H1 (cell line): Measurements from ENCODE around the gene ALDH7A1. TPM values are rescaled to one million over a fixed set of nuclear protein-coding genes. Genes with fewer than 3 reads are reported as not detected.

Experiments used
- CTCF ChIA-PET: fragments of 300-600 bp; sonication (Branson Sonifier 250); formaldehyde crosslinking; loops from one replicate; lab custom pipeline; 2021; ENCODE audit not compliant: partially characterized antibody; lab: Charles Lee
- POLR2A ChIA-PET: fragments of 300-600 bp; sonication (Branson Sonifier 250); formaldehyde crosslinking; loops from one replicate; lab custom pipeline; 2021; ENCODE audit warnings: inconsistent platforms; ENCODE audit not compliant: partially characterized antibody; lab: Charles Lee
- DNase-seq, 2 experiments: peaks; one replicate each; pipeline versions ENCODE4 v3.0.0 to v3.0.0-alpha.2; 2010 to 2022; ENCODE audit warnings: low spot score in 2 of 2, low read depth in 1 of 2, mixed read lengths in 1 of 2
- FAIRE-seq: peaks from 2 replicates; lab custom pipeline; 2011; peaks lifted over from hg19 to GRCh38; lab: Jason Lieb, UNC
- H2AFZ ChIP-seq: 2 replicates; pipeline ENCODE4 v1.8.1; 2012; ENCODE audit warnings: low read length, inconsistent platforms
- H2AK5ac ChIP-seq: 2 replicates; pipeline ENCODE4 v1.6.1; 2013; ENCODE audit warnings: low read depth, low read length
- H2BK120ac ChIP-seq: replicated peaks from 2 replicates; pipeline ENCODE3; 2013; ENCODE audit warnings: low read depth, low read length, inconsistent platforms
- H2BK12ac ChIP-seq: 2 replicates; pipeline ENCODE4 v1.6.1; 2013; ENCODE audit warnings: low read depth, low read length
- H2BK15ac ChIP-seq: 2 replicates; pipeline ENCODE4 v1.6.1; 2013; ENCODE audit warnings: low read length
- H2BK20ac ChIP-seq: 2 replicates; pipeline ENCODE4 v1.6.1; 2013; ENCODE audit warnings: low read length
- H2BK5ac ChIP-seq: 2 replicates; pipeline ENCODE4 v1.6.1; 2013; ENCODE audit warnings: low read depth, low read length
- H3K14ac ChIP-seq: 2 replicates; pipeline ENCODE4 v1.6.1; 2013; ENCODE audit warnings: inconsistent platforms; ENCODE audit not compliant: insufficient read length
- H3K18ac ChIP-seq: 2 replicates; pipeline ENCODE4 v1.6.1; 2013; ENCODE audit warnings: low read length; ENCODE audit errors: extremely low read depth
- H3K23ac ChIP-seq: 2 replicates; pipeline ENCODE4 v1.6.1; 2013; ENCODE audit warnings: inconsistent platforms; ENCODE audit not compliant: insufficient read length
- H3K23me2 ChIP-seq: 2 replicates; pipeline ENCODE4 v1.6.1; 2013; ENCODE audit warnings: low read depth, low read length
- H3K27ac ChIP-seq: 2 replicates; pipeline ENCODE4 v1.6.1; 2011; ENCODE audit warnings: low read depth, low read length, inconsistent platforms
- H3K27me3 ChIP-seq, 4 experiments: replicated peaks in 1 of 4; 1 replicate in 1 of 4; 2 replicates in 3 of 4; pipeline versions ENCODE4 v1.6.1 to v1.8.1; 2011 to 2013; ENCODE audit warnings: low read length in 3 of 4, mild to moderate bottlenecking in 3 of 4, inconsistent platforms in 2 of 4, mixed read lengths in 2 of 4, moderate library complexity in 1 of 4; ENCODE audit not compliant: control insufficient read depth in 3 of 4, insufficient read depth in 3 of 4; ENCODE audit errors: extremely low read depth in 1 of 4
- H3K36me3 ChIP-seq, 4 experiments: 2 replicates each; pipeline versions ENCODE4 v1.6.1 to v1.8.1; 2011 to 2013; ENCODE audit warnings: mild to moderate bottlenecking in 4 of 4, low read length in 3 of 4, moderate library complexity in 2 of 4, control low read depth in 1 of 4, inconsistent platforms in 1 of 4; ENCODE audit not compliant: insufficient read depth in 4 of 4, control insufficient read depth in 2 of 4
- H3K4ac ChIP-seq: replicated peaks from 2 replicates; pipeline ENCODE3; 2013; ENCODE audit warnings: low read length, low read depth, mixed read lengths, inconsistent platforms; ENCODE audit not compliant: insufficient read length
- H3K4me1 ChIP-seq, 4 experiments: replicated peaks in 1 of 4; 1 replicate in 1 of 4; 2 replicates in 3 of 4; pipeline versions ENCODE4 v1.6.1 to v1.8.1; 2011 to 2013; ENCODE audit warnings: low read length in 3 of 4, inconsistent platforms in 2 of 4, mixed read lengths in 1 of 4; ENCODE audit not compliant: insufficient read depth in 4 of 4, control insufficient read depth in 3 of 4
- H3K4me2 ChIP-seq, 2 experiments: 2 replicates each; pipeline versions ENCODE4 v1.6.1 to v1.8.1; 2011 to 2013; ENCODE audit warnings: low read depth in 2 of 2, low read length in 2 of 2, control low read depth in 1 of 2, inconsistent platforms in 1 of 2, mild to moderate bottlenecking in 1 of 2; ENCODE audit not compliant: insufficient read depth in 1 of 2
- H3K4me3 ChIP-seq, 4 experiments: fragments of 200-600, 300-600 bp in 1 of 4; sonication (generic), shearing (Covaris generic), sonication (Bioruptor Twin) in 1 of 4; 2 replicates each; pipeline versions ENCODE4 v1.5.1 to v1.8.1; 2011 to 2016; ENCODE audit warnings: low read length in 4 of 4, low read depth in 3 of 4, control low read depth in 2 of 4, inconsistent platforms in 2 of 4, mild to moderate bottlenecking in 2 of 4, mixed read lengths in 1 of 4, moderate library complexity in 1 of 4; ENCODE audit not compliant: insufficient read depth in 2 of 4; ENCODE audit errors: extremely low read depth in 1 of 4
- H3K56ac ChIP-seq: replicated peaks from 2 replicates; pipeline ENCODE3; 2013; ENCODE audit warnings: low read depth, mild to moderate bottlenecking, mixed read lengths, low read length, inconsistent platforms; ENCODE audit not compliant: insufficient read length
- H3K79me1 ChIP-seq: 2 replicates; pipeline ENCODE4 v1.6.1; 2013; ENCODE audit warnings: low read depth, low read length, control low read depth
- H3K79me2 ChIP-seq, 2 experiments: 2 replicates each; pipeline versions ENCODE4 v1.6.1 to v1.8.1; 2012 to 2013; ENCODE audit warnings: low read length in 2 of 2, mild to moderate bottlenecking in 2 of 2, inconsistent platforms in 1 of 2; ENCODE audit not compliant: insufficient read depth in 2 of 2, control insufficient read depth in 1 of 2
- H3K9ac ChIP-seq, 4 experiments: replicated peaks in 1 of 4; 1 replicate in 1 of 4; 2 replicates in 3 of 4; pipeline versions ENCODE4 v1.6.1 to v1.8.1; 2011 to 2013; ENCODE audit warnings: low read depth in 3 of 4, low read length in 3 of 4, control low read depth in 2 of 4, mild to moderate bottlenecking in 2 of 4, moderate library complexity in 2 of 4, inconsistent platforms in 1 of 4; ENCODE audit errors: extremely low read depth in 1 of 4
- H3K9me3 ChIP-seq, 2 experiments: 2 replicates each; pipeline versions ENCODE4 v1.6.1 to v1.8.1; 2012 to 2013; ENCODE audit warnings: mild to moderate bottlenecking in 2 of 2, moderate library complexity in 2 of 2, control low read depth in 1 of 2, inconsistent platforms in 1 of 2, low read depth in 1 of 2, low read length in 1 of 2, mixed read lengths in 1 of 2; ENCODE audit not compliant: insufficient read depth in 2 of 2
- H4K20me1 ChIP-seq, 2 experiments: replicated peaks in 1 of 2; 2 replicates each; pipeline versions ENCODE3 to v1.8.1; 2011 to 2013; ENCODE audit warnings: inconsistent platforms in 2 of 2, low read length in 2 of 2, mild to moderate bottlenecking in 1 of 2; ENCODE audit not compliant: insufficient read depth in 2 of 2, control insufficient read depth in 1 of 2
- H4K5ac ChIP-seq: 2 replicates; pipeline ENCODE4 v1.6.1; 2013; ENCODE audit warnings: low read length, low read depth, mixed read lengths, inconsistent platforms; ENCODE audit not compliant: insufficient read length
- H4K8ac ChIP-seq: 2 replicates; pipeline ENCODE4 v1.8.0; 2013; ENCODE audit warnings: mild to moderate bottlenecking, moderate library complexity, low read length, inconsistent platforms; ENCODE audit not compliant: insufficient read depth; ENCODE audit errors: extremely low read depth
- H4K91ac ChIP-seq: replicated peaks from 2 replicates; pipeline ENCODE3; 2013; ENCODE audit warnings: low read length, mixed read lengths, inconsistent platforms; ENCODE audit not compliant: insufficient read length
- BCL11A ChIP-seq, 2 experiments: IDR thresholded peaks; one replicate each; pipeline ENCODE4 v1.6.1; 2011; ENCODE audit warnings: low read depth in 2 of 2, low read length in 2 of 2, mild to moderate bottlenecking in 2 of 2
- CTCF ChIP-seq, 3 experiments: IDR thresholded peaks; 1 replicate in 2 of 3; 2 replicates in 1 of 3; pipeline versions ENCODE4 v1.5.1 to v1.6.1; 2011; ENCODE audit warnings: low read length in 3 of 3, mild to moderate bottlenecking in 3 of 3, inconsistent platforms in 2 of 3, low read depth in 1 of 3, moderate library complexity in 1 of 3; ENCODE audit not compliant: insufficient read depth in 1 of 3; ENCODE audit errors: control extremely low read depth in 1 of 3
- EZH2 ChIP-seq: fragments of 200-600 bp; sonication (generic); IDR thresholded peaks from 2 replicates; pipeline ENCODE4 v1.7.1; 2012; ENCODE audit warnings: low read depth, mild to moderate bottlenecking, moderate library complexity, low read length, inconsistent platforms; ENCODE audit not compliant: severe bottlenecking
- RAD21 ChIP-seq, 2 experiments: IDR thresholded peaks in 1 of 2; conservative IDR thresholded peaks in 1 of 2; 2 replicates each; pipeline ENCODE4 v1.6.1; 2011; ENCODE audit warnings: low read depth in 2 of 2, low read length in 2 of 2, improper control_type of control experiment in 1 of 2, inconsistent platforms in 1 of 2, mild to moderate bottlenecking in 1 of 2, moderate library complexity in 1 of 2
- SIN3A ChIP-seq, 2 experiments: IDR thresholded peaks in 1 of 2; conservative IDR thresholded peaks in 1 of 2; 2 replicates each; pipeline ENCODE4 v1.6.1; 2011 to 2012; ENCODE audit warnings: low read length in 2 of 2, improper control_type of control experiment in 1 of 2, low read depth in 1 of 2, mild to moderate bottlenecking in 1 of 2
- SP1 ChIP-seq: IDR thresholded peaks from 2 replicates; pipeline ENCODE4 v1.6.1; 2011; ENCODE audit warnings: low read depth, low read length
- WGBS, 2 experiments: shearing (Covaris generic) in 1 of 2; methylation state at CpG; one replicate each; pipeline versions ENCODE4 v1.1.6 to v1.1.7; 2013 to 2015; ENCODE audit warnings: low lambda C conversion rate in 2 of 2, mixed read lengths in 2 of 2, inconsistent platforms in 1 of 2, low coverage in 1 of 2, missing lambda C conversion rate in 1 of 2; ENCODE audit not compliant: insufficient replicate concordance in 2 of 2, insufficient coverage in 1 of 2, insufficient read length in 1 of 2; ENCODE audit errors: extremely low coverage in 1 of 2, missing lambda C conversion rate in 1 of 2; 5-methylcytosine and 5-hydroxymethylcytosine counted together
- polyA plus RNA-seq, 7 experiments: library from polyadenylated mRNA; depleted of rRNA in 3 of 7; stranded (reverse) in 5 of 7; unstranded in 2 of 7; fragments of >200 nt in 5 of 7; fragments of 200-250 nt in 2 of 7; gene quantifications; 1 replicate in 5 of 7; 2 replicates in 1 of 7; 4 replicates in 1 of 7; pipeline versions ENCODE4 v1.2.1 to v1.2.3, GENCODE V29; 2011 to 2013; ENCODE audit warnings: missing spikeins in 2 of 7, mixed read lengths in 2 of 7
- total RNA-seq: library from RNA; stranded (reverse); fragmentation: NEBNext Ultra II Directional; extraction: Animal tissue kit (Norgen Biotek cat#: 25700); gene quantifications from 2 replicates; pipeline ENCODE4 v1.2.1, GENCODE V29; 2021
- TF ChIP-seq, protein P1 (sequence below): IDR thresholded peaks from 2 replicates; pipeline ENCODE4 v1.6.1; 2011; ENCODE audit warnings: low read depth, mild to moderate bottlenecking, low read length; ENCODE audit not compliant: insufficient read depth
- TF ChIP-seq, protein P2 (sequence below): IDR thresholded peaks from 2 replicates; pipeline ENCODE4 v1.6.1; 2012; ENCODE audit warnings: inconsistent platforms

The ALDH7A1 gene
- total and polyA plus RNA-seq, 2 of the 8 experiments (the other 6 are each of a cell fraction or from before 2014, with no cell fraction given): 99.6 to 225 TPM

DNA sequence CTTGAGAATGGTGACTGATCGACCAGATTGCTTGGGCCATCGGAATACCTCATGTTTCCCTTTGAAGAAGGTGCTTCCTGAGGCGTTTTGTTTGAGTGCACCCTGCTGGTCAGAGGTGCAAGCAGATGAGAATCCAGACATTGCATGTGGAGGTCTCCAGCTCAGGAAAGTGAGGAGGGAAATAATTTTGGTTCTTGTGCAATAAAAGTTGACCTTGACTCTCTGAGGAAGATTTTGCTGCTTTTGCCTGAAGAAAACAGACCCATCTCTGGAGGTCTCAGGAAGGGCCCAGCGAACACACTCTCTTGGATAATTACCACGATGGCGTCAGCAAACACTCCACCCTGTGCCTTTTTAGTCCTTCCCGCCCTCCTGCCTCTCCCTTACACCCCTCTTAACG is 102.1 kb downstream of the ALDH7A1 start:
- DNase-seq: no peak
- Histone ChIP-seq H3K4me3 (no peak overlapping the region), H2BK15ac (no peak overlapping the region)
- TF ChIP-seq RAD21 (IDR thresholded peaks at IDR 0.05 in 1 of 2, conservative IDR thresholded peaks at IDR 0.05 in 1 of 2; ENCODE audit: low read depth in 2 of 2, low read length in 2 of 2) (peak; percentile 38 to 67; a peak in 3 of 4 replicates), BCL11A (IDR thresholded peaks at IDR 0.05; ENCODE audit: low read depth in 2 of 2, low read length in 2 of 2) (no peak), SP1 (no peak), SIN3A (conservative IDR thresholded peaks at IDR 0.05 in 1 of 2, IDR thresholded peaks at IDR 0.05 in 1 of 2; ENCODE audit: low read depth in 1 of 2, low read length in 2 of 2) (no peak), EZH2 (no peak), CTCF (IDR thresholded peaks at IDR 0.05; ENCODE audit: control extremely low read depth in 1 of 3, insufficient read depth in 1 of 3, low read depth in 1 of 3, low read length in 3 of 3) (peak; percentile 18 to 42 (median 32))
- TF ChIP-seq, protein P1, sequence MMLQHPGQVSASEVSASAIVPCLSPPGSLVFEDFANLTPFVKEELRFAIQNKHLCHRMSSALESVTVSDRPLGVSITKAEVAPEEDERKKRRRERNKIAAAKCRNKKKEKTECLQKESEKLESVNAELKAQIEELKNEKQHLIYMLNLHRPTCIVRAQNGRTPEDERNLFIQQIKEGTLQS: no peak
- TF ChIP-seq, protein P2, sequence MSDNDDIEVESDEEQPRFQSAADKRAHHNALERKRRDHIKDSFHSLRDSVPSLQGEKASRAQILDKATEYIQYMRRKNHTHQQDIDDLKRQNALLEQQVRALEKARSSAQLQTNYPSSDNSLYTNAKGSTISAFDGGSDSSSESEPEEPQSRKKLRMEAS: no peak

More for the DNA sequence above, 102.1 kb downstream of the ALDH7A1 start:
- Histone ChIP-seq H2AFZ (no peak overlapping the region), H3K9ac (no peak overlapping the region), H3K79me2 (no peaks in the 10 kb centered on the region), H3K14ac (no peak overlapping the region), H3K23ac (no peak overlapping the region), H2BK120ac (no peak overlapping the region), H4K5ac (no peak overlapping the region), H2BK5ac (no peak overlapping the region), H2BK20ac (no peak overlapping the region), H3K4me2 (no peak overlapping the region), H3K23me2 (no peaks in the 10 kb centered on the region), H3K4ac (no peak overlapping the region), H3K4me1 (no peaks in the 10 kb centered on the region), H2BK12ac (no peak overlapping the region), H4K8ac (no peak overlapping the region), H3K79me1 (no peaks in the 10 kb centered on the region), H4K91ac (no peak overlapping the region), H3K18ac (no peak overlapping the region), H3K9me3 (no peaks in the 10 kb centered on the region), H3K36me3 (peaks cover 2 to 22% (median 12%) of the 10 kb centered on the region in 4 experiments; a peak in 7 of 8 replicates), H2AK5ac (no peak overlapping the region), H3K56ac (no peak overlapping the region), H4K20me1 (no peaks in the 10 kb centered on the region), H3K27ac (no peak overlapping the region), H3K27me3 (no peaks in the 10 kb centered on the region)
- WGBS, 2 experiments: 86% methylated on average over 8 of the region's 8 CpGs; no CpG with 5 or more reads in 1 of the 2 experiments
- FAIRE-seq: peak; percentile 65
- ChIA-PET CTCF (interaction anchor here (0.7 to 1.3 kb wide), 8 partner anchors 8 to 154 kb away, joined by 3 to 8 read pairs (median 3); no protein-coding TSS in a partner anchor), POLR2A (no interaction called here)
